ENCODE results near the gene LMOD2.

The LMOD2 gene

GRCh38 chr7:123640583-123640982, 15.1 kb upstream of the LMOD2 start:
- Histone ChIP-seq H3K27me3 (replicated peaks in 2 of 5; ENCODE audit: control insufficient read depth in 4 of 5, insufficient read depth in 5 of 5, low read length in 4 of 5) (peaks cover 0 to 11% (median 4%) of the 10 kb centered on the region in 5 experiments), H3K9me3 (ENCODE audit: control extremely low read depth in 1 of 5, control insufficient read depth in 4 of 5, insufficient read depth in 2 of 5, low read depth in 1 of 5, low read length in 4 of 5) (no peaks in the 10 kb centered on the region), H3K4me3 (ENCODE audit: control insufficient read depth in 1 of 7, extremely low read depth in 1 of 7, insufficient read depth in 4 of 7, low read depth in 2 of 7, low read length in 6 of 7) (no peak overlapping the region), H3K27ac (ENCODE audit: insufficient read depth in 1 of 2, low read depth in 1 of 2, low read length in 2 of 2, poor library complexity in 1 of 2, severe bottlenecking in 2 of 2) (no peak overlapping the region), H3K36me3 (ENCODE audit: control insufficient read depth in 4 of 4, insufficient read depth in 4 of 4, low read length in 3 of 4) (no peaks in the 10 kb centered on the region), H3K4me1 (ENCODE audit: control extremely low read depth in 1 of 4, control insufficient read depth in 4 of 4, insufficient read depth in 4 of 4, low read length in 3 of 4) (no peaks in the 10 kb centered on the region)
- POLR2A ChIA-PET: no interaction called here
- CTCF ChIA-PET: no interaction called here
- no peak for DNase-seq

- H3K36me3 ChIP-seq (ENCODE audit: control insufficient read depth in 4 of 4, insufficient read depth in 4 of 4, low read length in 3 of 4): no peaks in the 10 kb centered on the region
- no peak for DNase-seq
- no peaks in the 10 kb centered on the region for H3K9me3 ChIP-seq (ENCODE audit: control extremely low read depth in 1 of 5, control insufficient read depth in 4 of 5, insufficient read depth in 2 of 5, low read depth in 1 of 5, low read length in 4 of 5)
- H3K27me3 ChIP-seq (replicated peaks in 2 of 5; ENCODE audit: control insufficient read depth in 4 of 5, insufficient read depth in 5 of 5, low read length in 4 of 5): peaks cover 0 to 11% (median 6%) of the 10 kb centered on the region in 5 experiments
- H3K27ac ChIP-seq (ENCODE audit: insufficient read depth in 1 of 2, low read depth in 1 of 2, low read length in 2 of 2, poor library complexity in 1 of 2, severe bottlenecking in 2 of 2): no peak overlapping the region
- 95% methylated on average over 4 of the region's 5 CpGs for WGBS (ENCODE audit: insufficient coverage)
- CTCF ChIA-PET: no interaction called here
- POLR2A ChIA-PET: no interaction called here
- H3K4me3 ChIP-seq (ENCODE audit: control insufficient read depth in 1 of 7, extremely low read depth in 1 of 7, insufficient read depth in 4 of 7, low read depth in 2 of 7, low read length in 6 of 7): no peak overlapping the region
- H3K4me1 ChIP-seq (ENCODE audit: control extremely low read depth in 1 of 4, control insufficient read depth in 4 of 4, insufficient read depth in 4 of 4, low read length in 3 of 4): no peaks in the 10 kb centered on the region
These were observed 13.8 kb upstream of the LMOD2 start for GRCh38 chr7:123641901-123642300.

- DNase-seq: peak in 2 of 3 donors; percentile 13 to 20
- 11% methylated on average over 1 of the region's 6 CpGs for WGBS (ENCODE audit: insufficient coverage)
- H3K27ac ChIP-seq (ENCODE audit: insufficient read depth in 1 of 2, low read depth in 1 of 2, low read length in 2 of 2, poor library complexity in 1 of 2, severe bottlenecking in 2 of 2): no peak overlapping the region
- ChIA-PET CTCF (no interaction called here), POLR2A (interaction anchor here (0.6 kb wide), 1 partner anchor 301 kb away, joined by 3 read pairs; no protein-coding TSS in a partner anchor)
- no peaks in the 10 kb centered on the region for H3K9me3 ChIP-seq (ENCODE audit: control extremely low read depth in 1 of 5, control insufficient read depth in 4 of 5, insufficient read depth in 2 of 5, low read depth in 1 of 5, low read length in 4 of 5)
- no peak overlapping the region for H3K4me3 ChIP-seq (ENCODE audit: control insufficient read depth in 1 of 7, extremely low read depth in 1 of 7, insufficient read depth in 4 of 7, low read depth in 2 of 7, low read length in 6 of 7)
- H3K36me3 ChIP-seq (ENCODE audit: control insufficient read depth in 4 of 4, insufficient read depth in 4 of 4, low read length in 3 of 4): no peaks in the 10 kb centered on the region
- H3K27me3 ChIP-seq (replicated peaks in 2 of 5; ENCODE audit: control insufficient read depth in 4 of 5, insufficient read depth in 5 of 5, low read length in 4 of 5): peaks cover 0 to 7% (median 4%) of the 10 kb centered on the region in 5 experiments
- H3K4me1 ChIP-seq (ENCODE audit: control extremely low read depth in 1 of 4, control insufficient read depth in 4 of 4, insufficient read depth in 4 of 4, low read length in 3 of 4): no peaks in the 10 kb centered on the region
These were observed 11.9 kb upstream of the LMOD2 start for GRCh38 chr7:123643495-123644441.

- no peak for DNase-seq
- H3K36me3 ChIP-seq (ENCODE audit: control insufficient read depth in 4 of 4, insufficient read depth in 4 of 4, low read length in 3 of 4): no peaks in the 10 kb centered on the region
- 67% methylated on average over 1 of the region's 3 CpGs for WGBS (ENCODE audit: insufficient coverage)
- no peak overlapping the region for H3K27ac ChIP-seq (ENCODE audit: insufficient read depth in 1 of 2, low read depth in 1 of 2, low read length in 2 of 2, poor library complexity in 1 of 2, severe bottlenecking in 2 of 2)
- H3K27me3 ChIP-seq (replicated peaks in 2 of 5; ENCODE audit: control insufficient read depth in 4 of 5, insufficient read depth in 5 of 5, low read length in 4 of 5): peaks cover 0 to 8% (median 4%) of the 10 kb centered on the region in 5 experiments
- POLR2A ChIA-PET: no interaction called here
- no peaks in the 10 kb centered on the region for H3K4me1 ChIP-seq (ENCODE audit: control extremely low read depth in 1 of 4, control insufficient read depth in 4 of 4, insufficient read depth in 4 of 4, low read length in 3 of 4)
- no peak overlapping the region for H3K4me3 ChIP-seq (ENCODE audit: control insufficient read depth in 1 of 7, extremely low read depth in 1 of 7, insufficient read depth in 4 of 7, low read depth in 2 of 7, low read length in 6 of 7)
- CTCF ChIA-PET: no interaction called here
- no peaks in the 10 kb centered on the region for H3K9me3 ChIP-seq (ENCODE audit: control extremely low read depth in 1 of 5, control insufficient read depth in 4 of 5, insufficient read depth in 2 of 5, low read depth in 1 of 5, low read length in 4 of 5)
These were observed 10.2 kb upstream of the LMOD2 start for GRCh38 chr7:123645516-123645915.

- CTCF ChIA-PET: no interaction called here
- no peak for DNase-seq
- WGBS (ENCODE audit: insufficient coverage): 98% methylated on average over 4 of the region's 7 CpGs
- Histone ChIP-seq H3K4me3 (ENCODE audit: control insufficient read depth in 1 of 7, extremely low read depth in 1 of 7, insufficient read depth in 4 of 7, low read depth in 2 of 7, low read length in 6 of 7) (no peak overlapping the region), H3K27ac (ENCODE audit: insufficient read depth in 1 of 2, low read depth in 1 of 2, low read length in 2 of 2, poor library complexity in 1 of 2, severe bottlenecking in 2 of 2) (no peak overlapping the region), H3K9me3 (ENCODE audit: control extremely low read depth in 1 of 5, control insufficient read depth in 4 of 5, insufficient read depth in 2 of 5, low read depth in 1 of 5, low read length in 4 of 5) (no peaks in the 10 kb centered on the region), H3K27me3 (replicated peaks in 2 of 5; ENCODE audit: control insufficient read depth in 4 of 5, insufficient read depth in 5 of 5, low read length in 4 of 5) (peaks cover 0 to 8% (median 4%) of the 10 kb centered on the region in 5 experiments), H3K4me1 (ENCODE audit: control extremely low read depth in 1 of 4, control insufficient read depth in 4 of 4, insufficient read depth in 4 of 4, low read length in 3 of 4) (no peaks in the 10 kb centered on the region), H3K36me3 (ENCODE audit: control insufficient read depth in 4 of 4, insufficient read depth in 4 of 4, low read length in 3 of 4) (no peaks in the 10 kb centered on the region)
- POLR2A ChIA-PET: no interaction called here
These were observed 8.4 kb upstream of the LMOD2 start for GRCh38 chr7:123647106-123647730.

- H3K27ac ChIP-seq (ENCODE audit: insufficient read depth in 1 of 2, low read depth in 1 of 2, low read length in 2 of 2, poor library complexity in 1 of 2, severe bottlenecking in 2 of 2): no peak overlapping the region
- H3K9me3 ChIP-seq (ENCODE audit: control extremely low read depth in 1 of 5, control insufficient read depth in 4 of 5, insufficient read depth in 2 of 5, low read depth in 1 of 5, low read length in 4 of 5): no peaks in the 10 kb centered on the region
- ChIA-PET CTCF (no interaction called here), POLR2A (no interaction called here)
- 100% methylated on average over 1 of the region's 2 CpGs for WGBS (ENCODE audit: insufficient coverage)
- H3K27me3 ChIP-seq (replicated peaks in 2 of 5; ENCODE audit: control insufficient read depth in 4 of 5, insufficient read depth in 5 of 5, low read length in 4 of 5): peaks cover 0 to 3% (median 0%) of the 10 kb centered on the region in 5 experiments
- DNase-seq: no peak
- no peaks in the 10 kb centered on the region for H3K36me3 ChIP-seq (ENCODE audit: control insufficient read depth in 4 of 4, insufficient read depth in 4 of 4, low read length in 3 of 4)
- H3K4me3 ChIP-seq (ENCODE audit: control insufficient read depth in 1 of 7, extremely low read depth in 1 of 7, insufficient read depth in 4 of 7, low read depth in 2 of 7, low read length in 6 of 7): no peak overlapping the region
- H3K4me1 ChIP-seq (ENCODE audit: control extremely low read depth in 1 of 4, control insufficient read depth in 4 of 4, insufficient read depth in 4 of 4, low read length in 3 of 4): no peaks in the 10 kb centered on the region
These were observed 5.7 kb upstream of the LMOD2 start for GRCh38 chr7:123649964-123650363.

GRCh38 chr7:123650595-123650994, 5.1 kb upstream of the LMOD2 start:
- no CpG with 5 or more reads among the region's 2 CpGs for WGBS (ENCODE audit: insufficient coverage)
- ChIA-PET POLR2A (no interaction called here), CTCF (no interaction called here)

More at GRCh38 chr7:123650595-123650994, 5.1 kb upstream of the LMOD2 start:
- Histone ChIP-seq H3K4me3 (ENCODE audit: control insufficient read depth in 1 of 7, extremely low read depth in 1 of 7, insufficient read depth in 4 of 7, low read depth in 2 of 7, low read length in 6 of 7) (no peak overlapping the region), H3K27ac (ENCODE audit: insufficient read depth in 1 of 2, low read depth in 1 of 2, low read length in 2 of 2, poor library complexity in 1 of 2, severe bottlenecking in 2 of 2) (no peak overlapping the region), H3K4me1 (ENCODE audit: control extremely low read depth in 1 of 4, control insufficient read depth in 4 of 4, insufficient read depth in 4 of 4, low read length in 3 of 4) (no peaks in the 10 kb centered on the region), H3K36me3 (ENCODE audit: control insufficient read depth in 4 of 4, insufficient read depth in 4 of 4, low read length in 3 of 4) (no peaks in the 10 kb centered on the region), H3K9me3 (ENCODE audit: control extremely low read depth in 1 of 5, control insufficient read depth in 4 of 5, insufficient read depth in 2 of 5, low read depth in 1 of 5, low read length in 4 of 5) (no peaks in the 10 kb centered on the region), H3K27me3 (replicated peaks in 2 of 5; ENCODE audit: control insufficient read depth in 4 of 5, insufficient read depth in 5 of 5, low read length in 4 of 5) (peaks cover 0 to 2% (median 0%) of the 10 kb centered on the region in 5 experiments)
- no peak for DNase-seq
